Body of pancreas (tissue), 4 donors: ENCODE results near the gene COX19. TPM values are rescaled to one million over a fixed set of nuclear protein-coding genes. Genes with fewer than 3 reads are reported as not detected.

ENCODE experiments used
- ATAC-seq: fragments of 150-250 bp; one replicate; pipeline ENCODE4 v1.9.1; 2016
- DNase-seq, 4 donors: peaks; one replicate each; pipeline ENCODE4 v3.0.0-alpha.2; 2019
- H3K27ac ChIP-seq, 4 donors: fragments of 200-600 bp; sonication (generic); 1 replicate in 3 of 4; 2 replicates in 1 of 4; pipeline versions ENCODE4 v1.5.1 to v1.6.1; 2016 to 2019; ENCODE audit warnings: mild to moderate bottlenecking in 1 of 4, mixed read lengths in 1 of 4, moderate library complexity in 1 of 4
- H3K27me3 ChIP-seq, 2 donors: fragments of 200-600 bp; sonication (generic); one replicate each; pipeline ENCODE4 v1.6.0; 2016; ENCODE audit warnings: mild to moderate bottlenecking in 1 of 2
- H3K36me3 ChIP-seq, 2 donors: fragments of 200-600 bp; sonication (generic); replicated peaks in 1 of 2; 2 replicates each; pipeline ENCODE4 v1.5.1; 2016; ENCODE audit warnings: low read depth in 2 of 2; ENCODE audit not compliant: insufficient read depth in 1 of 2
- H3K4me1 ChIP-seq: fragments of 200-600 bp; sonication (generic); one replicate; pipeline ENCODE4 v1.6.0; 2016
- H3K4me3 ChIP-seq, 2 donors: fragments of 200-600 bp; sonication (generic); 1 replicate in 1 of 2; 2 replicates in 1 of 2; pipeline ENCODE4 v1.5.1; 2016 to 2019
- H3K9me3 ChIP-seq, 3 donors: fragments of 200-600 bp; sonication (generic); 1 replicate in 2 of 3; 2 replicates in 1 of 3; pipeline ENCODE4 v1.5.1; 2016
- CTCF ChIP-seq, 7 experiments: fragments of 450-650 bp in 4 of 7; fragments of 200-600 bp in 3 of 7; sonication (generic) in 3 of 7; IDR thresholded peaks; one replicate each; pipeline ENCODE4 v1.5.1; 2016 to 2019; ENCODE audit warnings: antibody characterized with exemption in 7 of 7
- POLR2A ChIP-seq, 3 donors: fragments of 450-650 bp; IDR thresholded peaks; one replicate each; pipeline ENCODE4 v1.6.1; 2016; ENCODE audit warnings: antibody characterized with exemption in 3 of 3, mild to moderate bottlenecking in 2 of 3
- WGBS, 2 donors: methylation state at CpG; one replicate each; pipeline ENCODE4 v1.1.5; 2017; 5-methylcytosine and 5-hydroxymethylcytosine counted together
- intact Hi-C: fragments of 100-400 bp; cut with DNase I; formaldehyde crosslinking; loops from one replicate; pipeline ENCODE4 v1.15.1; 2023
- total RNA-seq, 2 donors: library from RNA; depleted of rRNA; stranded (reverse); fragments of >200 nt; gene quantifications; one replicate each; pipeline ENCODE4 v1.1.0, GENCODE V29; 2016

The COX19 gene
- total RNA-seq, 2 donors from 2014 or later: 9.6 to 25.1 TPM

GRCh38 chr7:979151-979550, 3.8 kb upstream of the COX19 start:
- intact Hi-C loops: no loop called here
- Histone ChIP-seq H3K27ac (peak overlapping the region; percentile 59 to 99 (median 99)), H3K9me3 (no peaks in the 10 kb centered on the region), H3K4me3 (no peak overlapping the region), H3K36me3 (no peaks in the 10 kb centered on the region), H3K4me1 (peaks cover 40% of the 10 kb centered on the region), H3K27me3 (no peaks in the 10 kb centered on the region)
- WGBS, 2 donors: 78 to 85% methylated on average over 14 to 16 of the region's 16 CpGs
- TF ChIP-seq CTCF (IDR thresholded peaks at IDR 0.05): no peak
- TF ChIP-seq POLR2A (IDR thresholded peaks at IDR 0.05): no peak
- ATAC-seq (no peak), DNase-seq (no peak)

GRCh38 chr7:978416-979091, 3.2 kb upstream of the COX19 start:
- TF ChIP-seq CTCF (IDR thresholded peaks at IDR 0.05) (no peak), POLR2A (IDR thresholded peaks at IDR 0.05) (no peak)
- Histone ChIP-seq H3K27me3 (no peaks in the 10 kb centered on the region), H3K9me3 (no peaks in the 10 kb centered on the region), H3K4me3 (no peak overlapping the region), H3K27ac (peak overlapping the region; percentile 96 to 99 (median 99)), H3K36me3 (no peaks in the 10 kb centered on the region), H3K4me1 (peaks cover 46% of the 10 kb centered on the region)
- intact Hi-C loops: no loop called here
- 60 to 67% methylated on average over 10 to 24 of the region's 24 CpGs for WGBS, 2 donors
- no peak for DNase-seq
- ATAC-seq: no peak

DNA sequence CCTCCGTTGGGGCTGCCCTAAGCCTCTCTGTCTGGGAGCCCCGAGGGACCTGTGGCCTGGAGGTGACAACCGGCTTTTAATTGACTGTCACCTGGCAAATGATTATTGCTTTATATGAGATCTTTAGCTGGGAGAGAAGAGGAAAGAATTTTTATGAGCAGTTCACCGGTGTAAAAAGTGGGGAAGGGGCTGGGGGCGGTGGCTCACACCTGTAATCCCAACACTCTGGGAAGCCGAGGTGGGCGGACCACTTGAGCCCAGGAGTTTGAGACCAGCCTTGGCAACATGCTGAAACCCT, 2.6 kb upstream of the COX19 start:
- ATAC-seq: no peak
- peak overlapping the region; percentile 96 to 99 (median 99) for H3K27ac ChIP-seq
- peaks cover 52% of the 10 kb centered on the region for H3K4me1 ChIP-seq
- H3K9me3 ChIP-seq: no peaks in the 10 kb centered on the region
- H3K4me3 ChIP-seq: no peak overlapping the region
- no peaks in the 10 kb centered on the region for H3K36me3 ChIP-seq
- TF ChIP-seq POLR2A (IDR thresholded peaks at IDR 0.05) (no peak), CTCF (IDR thresholded peaks at IDR 0.05) (no peak)
- no peak for DNase-seq
- WGBS, 2 donors: 26 to 37% methylated on average over 7 of the region's 7 CpGs
- intact Hi-C loops: no loop called here
- no peaks in the 10 kb centered on the region for H3K27me3 ChIP-seq

DNA sequence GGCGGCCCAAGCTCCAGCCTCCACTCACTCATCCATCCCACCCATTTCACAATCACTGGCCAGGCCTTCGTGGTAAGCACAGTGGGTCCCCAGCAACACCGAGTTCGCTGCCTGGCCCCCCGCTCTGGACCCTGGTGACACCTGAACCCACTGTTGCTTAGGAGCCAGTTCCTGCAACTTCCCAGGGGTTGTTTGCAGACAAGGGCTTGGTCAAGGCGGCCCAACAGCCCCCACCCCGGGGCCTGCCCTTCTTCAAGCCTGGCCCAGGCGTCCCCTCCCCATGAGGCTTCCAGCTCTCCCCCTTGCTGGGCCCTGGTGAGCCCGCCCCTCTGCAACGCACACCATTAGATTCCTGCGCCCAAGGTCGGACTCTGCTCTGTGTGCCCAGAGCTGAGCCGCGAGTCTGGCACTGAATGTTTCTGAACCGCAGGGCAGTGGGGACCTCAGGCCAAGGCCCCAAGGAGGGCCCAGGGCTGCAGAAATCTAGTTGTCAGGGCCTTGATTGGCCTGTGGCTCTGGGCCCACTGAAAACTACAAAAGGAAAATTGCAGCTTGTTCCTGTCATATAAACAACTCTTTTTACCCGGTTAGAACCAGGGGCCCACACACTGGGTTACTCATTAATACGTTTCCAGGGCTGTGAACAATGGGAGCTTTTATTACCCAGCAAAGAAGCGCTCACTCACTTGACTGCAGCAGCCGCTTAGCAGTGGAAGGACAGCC, 2.1 kb upstream of the COX19 start:
- WGBS, 2 donors: 18 to 27% methylated on average over 13 to 19 of the region's 19 CpGs
- ATAC-seq (peak; percentile 70), DNase-seq (peak; percentile 80 to 92 (median 87))
- Histone ChIP-seq H3K4me1 (peaks cover 57% of the 10 kb centered on the region), H3K27ac (peak overlapping the region; percentile 96 to 99 (median 99)), H3K9me3 (no peaks in the 10 kb centered on the region), H3K4me3 (no peak overlapping the region), H3K27me3 (no peaks in the 10 kb centered on the region), H3K36me3 (no peaks in the 10 kb centered on the region)
- intact Hi-C loops: no loop called here
- peak in 1 of 7 experiments; percentile 5 for TF ChIP-seq CTCF (IDR thresholded peaks at IDR 0.05)
- peak in 2 of 3 donors; percentile 69 to 76 for TF ChIP-seq POLR2A (IDR thresholded peaks at IDR 0.05)
